GM19193 (cell line): Measurements from ENCODE around the gene TLDC2.

Source experiments
- POLR2A ChIP-seq: IDR thresholded peaks from 4 replicates; pipeline ENCODE4 v1.6.1; 2011; ENCODE audit not compliant: insufficient read depth, insufficient read length; ENCODE audit errors: extremely low read depth

Gene TLDC2

DNA sequence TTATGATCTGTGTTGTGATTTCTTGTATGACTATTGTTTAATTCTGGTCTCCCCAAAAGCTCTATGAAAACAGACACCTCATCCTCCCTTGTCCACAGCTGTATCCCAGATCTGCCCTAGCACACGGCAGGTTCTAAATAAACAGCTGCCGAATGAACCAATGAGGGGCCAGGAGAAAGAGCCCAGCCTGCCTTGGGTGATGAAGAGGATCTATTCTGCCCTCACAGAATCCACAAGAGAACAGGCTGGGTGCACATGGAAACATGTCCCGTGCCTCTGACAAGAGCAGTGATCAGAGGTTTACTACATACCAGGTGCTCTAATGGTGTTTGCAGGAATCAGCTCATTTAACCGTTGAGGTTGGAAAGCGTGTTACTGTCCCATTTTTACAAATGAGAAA is 15.6 kb upstream of the TLDC2 start:
- no peak for TF ChIP-seq POLR2A

GRCh38 chr20:36860811-36861624 is 14.9 kb upstream of the TLDC2 start:
- no peak for TF ChIP-seq POLR2A

DNA sequence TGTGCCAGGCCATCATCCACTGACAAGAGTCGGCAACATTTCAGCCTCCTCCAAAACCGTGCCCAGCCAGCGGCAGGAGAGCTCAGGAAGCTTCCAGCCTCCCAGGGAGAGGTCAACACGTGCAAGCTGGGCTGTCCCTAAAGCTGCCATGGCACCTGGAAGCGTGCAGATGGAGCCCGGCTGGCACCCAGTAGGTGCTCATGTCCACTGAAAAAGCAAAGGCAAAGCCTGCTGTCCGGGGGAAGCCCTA is 14.4 kb upstream of the TLDC2 start:
- TF ChIP-seq POLR2A: no peak

DNA sequence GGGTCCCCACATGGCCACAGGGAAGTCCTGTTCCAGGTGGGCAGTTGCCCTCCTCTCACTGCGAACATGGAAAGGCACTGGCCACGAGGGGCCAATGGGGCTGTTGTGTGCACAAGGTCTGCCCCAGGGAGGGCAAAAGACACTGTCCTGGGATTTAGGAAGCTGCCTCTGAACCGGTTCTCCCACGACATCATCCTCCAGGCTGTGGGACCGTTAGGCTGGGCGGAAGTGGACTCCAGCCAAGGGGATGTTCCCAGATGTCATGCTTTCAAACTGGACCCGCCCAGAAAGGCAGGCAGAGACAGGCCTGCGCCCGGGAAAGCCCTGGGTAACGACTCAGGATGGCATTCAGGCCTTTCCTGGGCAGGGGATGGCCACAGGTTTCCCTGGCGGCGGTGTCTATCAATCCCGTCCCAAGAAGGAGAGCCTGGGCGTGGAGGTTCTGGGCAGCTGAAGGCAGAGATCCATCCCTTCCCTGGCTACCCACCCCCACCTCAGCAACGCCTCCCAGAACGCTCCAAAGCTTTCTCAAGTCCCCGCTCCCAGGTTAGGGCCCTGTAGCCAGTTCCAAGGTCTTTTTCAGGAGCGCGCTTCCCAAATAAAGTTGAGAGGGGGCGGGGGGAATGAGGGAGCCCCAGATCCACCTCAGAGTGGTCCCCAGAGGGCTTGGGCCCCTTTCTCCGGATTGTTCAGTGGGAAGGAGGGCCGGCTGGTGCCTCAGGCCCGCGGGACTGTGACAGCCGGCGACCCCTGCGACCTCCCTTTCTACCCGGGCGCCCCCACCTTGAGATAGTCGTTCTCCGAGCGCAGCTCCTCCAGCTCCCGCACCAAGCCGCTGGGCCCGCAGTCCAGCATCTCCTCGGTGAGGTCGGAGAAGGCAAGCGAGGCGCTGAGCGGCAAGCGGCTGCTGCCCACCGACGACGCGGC is 13.8 kb upstream of the TLDC2 start:
- TF ChIP-seq POLR2A: no peak

DNA sequence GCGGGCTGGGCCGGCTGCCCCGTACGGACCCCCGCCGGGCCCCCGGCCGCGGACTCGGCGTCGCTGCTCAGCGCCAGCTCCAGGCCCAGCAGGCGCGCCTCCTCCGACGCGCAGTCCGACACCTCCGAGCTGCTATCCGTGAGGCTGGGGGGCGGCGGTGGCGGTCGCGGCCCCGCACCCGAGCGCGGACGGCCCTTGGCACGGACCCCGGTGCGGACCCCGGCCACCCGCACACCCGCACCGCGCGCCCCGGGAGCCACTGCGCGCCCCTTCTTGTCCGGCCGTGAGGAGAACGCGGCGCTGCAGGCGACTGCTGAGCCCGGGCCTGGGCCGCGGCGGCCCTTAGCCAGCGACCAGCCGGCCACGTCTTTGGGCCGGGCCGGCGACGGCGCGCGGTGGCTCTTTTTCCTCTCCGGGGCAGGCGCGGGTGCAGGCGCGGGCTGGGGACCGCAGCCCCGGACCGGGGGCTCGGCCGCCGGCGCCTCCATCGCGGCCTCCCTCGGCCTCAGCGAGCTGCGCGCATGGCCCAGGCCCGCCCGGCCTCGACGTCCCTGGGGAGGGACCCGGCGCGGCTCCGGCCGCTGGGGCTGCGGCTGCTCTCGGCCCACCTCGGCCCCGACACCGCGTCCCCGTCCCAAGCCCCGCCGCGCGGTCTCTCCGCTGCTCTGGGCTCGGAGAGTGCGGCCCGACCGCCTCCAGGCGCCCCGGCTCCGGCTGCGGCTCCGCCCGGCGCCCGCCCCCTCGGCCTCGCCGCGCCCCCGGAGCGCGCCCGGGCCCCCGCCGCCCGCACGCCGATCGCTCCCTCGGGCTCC is 12.9 kb upstream of the TLDC2 start:
- peak; percentile 29 for TF ChIP-seq POLR2A

- TF ChIP-seq POLR2A: no peak
Observed at GRCh38 chr20:36865076-36865860, 10.7 kb upstream of the TLDC2 start.

DNA sequence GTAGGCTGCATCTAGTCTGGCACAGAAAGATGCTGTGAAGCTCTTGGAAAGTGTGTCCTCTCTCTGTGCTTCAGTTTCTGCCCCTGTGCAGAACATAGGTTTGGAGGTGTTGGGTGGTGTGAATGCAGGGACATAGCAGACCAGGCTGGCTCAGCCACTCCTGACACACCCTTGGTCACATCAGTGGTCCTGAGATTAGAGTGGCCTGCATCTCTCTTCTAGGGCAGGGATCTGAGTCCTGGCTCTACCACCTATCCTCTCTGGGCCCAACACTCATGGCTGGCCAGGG is 10.1 kb upstream of the TLDC2 start:
- TF ChIP-seq POLR2A: no peak

DNA sequence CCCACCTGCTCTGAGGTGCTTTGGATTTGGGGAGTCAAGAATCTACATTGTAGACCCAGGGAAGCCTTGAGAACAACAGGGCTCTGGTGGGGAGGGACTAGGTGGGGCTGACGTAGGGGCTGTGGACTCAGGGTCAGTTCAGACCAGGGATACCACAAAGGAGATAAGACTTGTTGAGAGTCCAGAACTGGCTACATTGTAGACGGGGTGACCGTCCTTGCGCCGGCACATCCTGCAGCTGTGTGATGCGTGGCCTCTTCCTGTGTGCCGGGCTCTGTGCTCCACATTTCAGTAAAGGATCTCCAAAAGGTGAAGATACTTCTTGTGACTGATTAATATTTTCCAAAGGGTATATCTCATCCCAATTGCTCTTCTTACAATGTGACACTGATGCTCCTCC is 9.8 kb upstream of the TLDC2 start:
- no peak for TF ChIP-seq POLR2A

- TF ChIP-seq POLR2A: no peak
Observed at GRCh38 chr20:36866681-36867495, 9.1 kb upstream of the TLDC2 start.

DNA sequence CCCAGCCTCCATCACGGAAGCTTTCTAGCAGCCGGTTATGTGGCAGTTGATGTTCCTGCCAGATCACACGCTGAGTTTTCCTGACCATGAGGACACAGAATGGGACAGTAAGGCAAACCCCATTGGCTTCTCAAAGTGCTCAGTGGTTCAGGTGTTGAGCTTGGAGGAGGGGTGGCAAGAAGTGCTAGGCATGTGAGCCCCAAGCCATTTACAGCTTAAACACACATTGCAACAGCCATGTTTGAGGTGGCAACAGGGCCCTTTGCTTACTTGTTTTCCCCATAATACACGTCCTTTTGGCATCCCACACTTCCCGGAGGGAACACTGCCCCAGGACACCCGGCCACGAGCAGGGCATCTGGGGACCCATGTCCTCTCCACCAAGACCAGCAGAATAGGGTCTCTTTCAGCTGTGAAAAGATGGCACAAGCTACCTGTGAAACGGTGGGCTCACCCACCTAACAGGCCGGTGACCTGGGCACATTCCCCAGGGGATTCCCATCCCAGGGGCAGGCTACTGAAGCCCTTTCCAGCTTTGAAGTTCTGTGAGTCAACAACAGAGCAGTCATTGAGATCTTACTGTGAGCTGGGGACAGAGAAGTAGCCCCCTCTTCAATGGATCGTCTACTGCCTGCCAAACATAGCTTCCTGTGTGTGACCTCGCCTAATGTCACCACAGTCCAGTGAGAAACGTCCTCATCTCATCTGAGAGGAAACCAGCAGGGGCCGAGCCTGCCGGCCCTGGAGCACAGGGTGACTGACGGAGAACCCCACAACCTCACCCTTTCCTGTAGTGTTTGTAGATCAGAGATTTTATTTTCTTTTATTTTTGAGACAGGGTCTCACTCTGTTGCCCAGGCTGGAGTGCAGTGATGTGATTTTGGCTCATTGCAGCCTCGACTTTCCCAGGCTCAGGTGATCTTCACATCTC is 4.0 kb upstream of the TLDC2 start:
- TF ChIP-seq POLR2A: no peak

DNA sequence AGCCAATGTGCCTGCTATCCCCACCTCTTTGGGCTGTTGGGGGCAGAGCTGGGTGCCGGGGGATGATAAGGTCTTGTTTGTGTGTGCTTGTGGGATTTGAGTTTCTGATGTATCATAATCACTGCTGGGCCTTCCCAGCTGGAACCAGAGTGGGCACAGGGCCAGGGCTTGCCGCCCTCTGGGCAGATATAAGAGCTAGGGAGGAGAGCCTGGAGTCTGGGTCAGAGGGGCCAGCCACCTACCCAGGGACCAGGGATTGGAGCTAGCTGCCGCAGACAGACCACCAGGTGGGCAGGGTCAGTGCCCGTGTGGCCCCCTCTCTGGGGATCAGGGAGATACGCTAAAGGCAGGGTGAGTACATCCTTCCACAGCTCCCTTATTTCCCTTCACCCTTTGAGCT is 3.1 kb upstream of the TLDC2 start:
- no peak for TF ChIP-seq POLR2A

DNA sequence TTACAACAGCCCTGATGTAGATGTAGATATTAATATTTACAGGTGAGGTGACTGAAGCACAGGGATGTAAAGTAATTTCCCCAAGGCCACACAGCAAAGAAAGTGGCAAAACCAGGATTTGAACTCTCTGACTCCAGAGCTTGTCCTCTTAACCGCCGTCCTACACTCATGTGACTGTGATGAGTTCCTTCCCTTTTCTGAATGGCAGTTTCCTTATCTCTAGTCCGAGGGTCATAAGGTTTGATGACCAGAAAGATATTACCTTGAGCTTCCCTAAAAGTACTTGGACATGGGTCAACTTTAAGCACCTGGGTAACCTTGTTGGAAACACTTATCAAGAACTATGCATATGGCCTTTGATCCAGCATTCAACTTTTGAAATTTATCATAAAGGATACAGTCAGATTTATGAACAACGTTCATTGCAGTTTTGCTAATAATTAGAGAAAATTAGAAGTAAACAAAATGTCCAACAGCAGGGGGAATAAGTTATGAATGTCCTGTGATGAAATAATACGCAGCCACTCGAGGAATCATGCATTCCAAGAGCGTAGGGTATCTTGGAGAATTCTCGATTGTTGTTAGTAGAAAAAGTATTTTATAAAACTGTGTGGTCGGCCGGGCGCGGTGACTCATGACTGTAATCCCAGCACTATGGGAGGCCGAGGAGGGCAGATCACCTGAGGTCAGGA is 2.3 kb upstream of the TLDC2 start:
- no peak for TF ChIP-seq POLR2A

- no peak for TF ChIP-seq POLR2A
Observed at GRCh38 chr20:36876473-36876833, 515 bp downstream of the TLDC2 start.

DNA sequence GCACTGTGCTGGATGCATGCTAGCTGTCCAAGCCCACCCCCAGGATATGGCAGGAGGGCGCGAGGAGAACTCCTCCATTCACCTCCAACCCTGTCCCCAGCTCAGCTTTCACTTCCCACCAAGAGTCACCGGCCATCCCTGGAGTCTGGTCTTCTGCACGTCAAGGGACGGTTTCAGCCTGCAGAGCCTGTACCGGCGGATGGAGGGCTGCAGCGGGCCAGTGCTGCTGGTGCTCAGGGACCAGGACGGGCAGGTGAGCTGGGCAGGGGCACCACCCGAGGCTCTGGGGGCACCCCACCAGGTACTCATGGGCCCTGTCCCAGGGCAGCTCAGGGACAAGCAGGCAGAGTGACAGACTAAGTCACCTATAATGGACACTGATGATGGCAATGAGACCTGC is 3.0 kb downstream of the TLDC2 start:
- no peak for TF ChIP-seq POLR2A
